ENCODE measurements around the gene PNMT. TPM values are rescaled to one million over a fixed set of nuclear protein-coding genes. Genes with fewer than 3 reads are reported as not detected.

Gene PNMT
- total RNA-seq, 4 donors from 2014 or later = 0.80 to 48.3 (median 1.3) TPM

- H3K9me3 ChIP-seq = no peaks in the 10 kb centered on the region
- no peak for DNase-seq
- H3K4me1 ChIP-seq = peaks cover 17 to 68% (median 44%) of the 10 kb centered on the region in 4 donors
- H3K27me3 ChIP-seq = no peaks in the 10 kb centered on the region
- H3K27ac ChIP-seq = no peak overlapping the region
- intact Hi-C loops (cut with DNase I; ENCODE audit: low total_unique reads) = loop anchor here (10.0 kb wide), 1 partner anchor 115 kb away; no protein-coding TSS in a partner anchor
- H3K4me3 ChIP-seq = no peak overlapping the region
- in situ Hi-C loops (cut with MboI; ENCODE audit: low pct_ligation_motif_present in 1 of 4, low pct_unique_long_range_greater_than_20kb in 1 of 4, low sequenced_read_pairs in 3 of 4) = loop anchor here in 1 of 4 donors (25.0 kb wide), 1 partner anchor 97 kb away; the partner anchor contains the start of genes GRB7 and MIEN1
- TF ChIP-seq POLR2AphosphoS5 (IDR thresholded peaks at IDR 0.05) (no peak), EP300 (IDR thresholded peaks at IDR 0.05; ENCODE audit: low read depth) (no peak), POLR2A (IDR thresholded peaks at IDR 0.05) (no peak)
- TF ChIP-seq, protein P1, sequence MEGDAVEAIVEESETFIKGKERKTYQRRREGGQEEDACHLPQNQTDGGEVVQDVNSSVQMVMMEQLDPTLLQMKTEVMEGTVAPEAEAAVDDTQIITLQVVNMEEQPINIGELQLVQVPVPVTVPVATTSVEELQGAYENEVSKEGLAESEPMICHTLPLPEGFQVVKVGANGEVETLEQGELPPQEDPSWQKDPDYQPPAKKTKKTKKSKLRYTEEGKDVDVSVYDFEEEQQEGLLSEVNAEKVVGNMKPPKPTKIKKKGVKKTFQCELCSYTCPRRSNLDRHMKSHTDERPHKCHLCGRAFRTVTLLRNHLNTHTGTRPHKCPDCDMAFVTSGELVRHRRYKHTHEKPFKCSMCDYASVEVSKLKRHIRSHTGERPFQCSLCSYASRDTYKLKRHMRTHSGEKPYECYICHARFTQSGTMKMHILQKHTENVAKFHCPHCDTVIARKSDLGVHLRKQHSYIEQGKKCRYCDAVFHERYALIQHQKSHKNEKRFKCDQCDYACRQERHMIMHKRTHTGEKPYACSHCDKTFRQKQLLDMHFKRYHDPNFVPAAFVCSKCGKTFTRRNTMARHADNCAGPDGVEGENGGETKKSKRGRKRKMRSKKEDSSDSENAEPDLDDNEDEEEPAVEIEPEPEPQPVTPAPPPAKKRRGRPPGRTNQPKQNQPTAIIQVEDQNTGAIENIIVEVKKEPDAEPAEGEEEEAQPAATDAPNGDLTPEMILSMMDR (IDR thresholded peaks at IDR 0.05) = no peak
- H3K36me3 ChIP-seq = no peaks in the 10 kb centered on the region
- WGBS, 2 donors (ENCODE audit: low coverage in 1 of 2) = 92% methylated on average over 11 of the region's 11 CpGs; no CpG with 5 or more reads in 1 of the 2 donors
Observed at GRCh38 chr17:39639566-39640458, 28.4 kb upstream of the PNMT start.

- H3K4me3 ChIP-seq = no peak overlapping the region
- TF ChIP-seq POLR2AphosphoS5 (IDR thresholded peaks at IDR 0.05) (no peak), POLR2A (IDR thresholded peaks at IDR 0.05) (no peak), EP300 (IDR thresholded peaks at IDR 0.05; ENCODE audit: low read depth) (no peak)
- TF ChIP-seq, protein P1 (IDR thresholded peaks at IDR 0.05) = no peak
- no peak for DNase-seq
- intact Hi-C loops (cut with DNase I; ENCODE audit: low total_unique reads) = no loop called here
- no peaks in the 10 kb centered on the region for H3K27me3 ChIP-seq
- H3K9me3 ChIP-seq = no peaks in the 10 kb centered on the region
- H3K27ac ChIP-seq = no peak overlapping the region
- in situ Hi-C loops (cut with MboI; ENCODE audit: low pct_ligation_motif_present in 1 of 4, low pct_unique_long_range_greater_than_20kb in 1 of 4, low sequenced_read_pairs in 3 of 4) = loop anchor here in 1 of 4 donors (25.0 kb wide), 1 partner anchor 97 kb away; the partner anchor contains the start of genes GRB7 and MIEN1
- H3K4me1 ChIP-seq = peaks cover 16 to 60% (median 42%) of the 10 kb centered on the region in 4 donors
- WGBS, 2 donors (ENCODE audit: low coverage in 1 of 2) = 39% methylated on average over 4 of the region's 4 CpGs; no CpG with 5 or more reads in 1 of the 2 donors
- H3K36me3 ChIP-seq = no peaks in the 10 kb centered on the region
Observed at GRCh38 chr17:39640591-39641031, 27.6 kb upstream of the PNMT start.

DNA sequence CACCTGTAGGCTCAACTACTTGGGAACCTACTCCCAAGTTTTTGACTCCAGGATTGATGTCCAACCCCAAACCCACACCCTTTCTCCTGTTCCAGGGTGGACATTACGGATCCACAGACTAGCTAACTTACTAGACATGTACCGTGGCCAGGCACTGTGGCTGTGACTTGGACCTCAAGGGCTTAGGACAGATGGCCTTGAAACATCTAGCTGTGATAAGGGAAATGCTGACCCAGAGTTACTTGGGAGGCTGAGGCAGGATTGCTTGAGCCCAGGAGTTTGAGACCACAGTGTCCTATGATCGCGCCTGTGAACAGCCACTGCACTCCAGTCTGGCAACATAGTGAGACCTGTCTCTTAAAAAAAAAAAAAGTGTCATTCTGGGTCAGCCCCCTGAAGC is 27.2 kb upstream of the PNMT start:
- no peak for DNase-seq
- WGBS, 2 donors (ENCODE audit: low coverage in 1 of 2) = 91% methylated on average over 4 of the region's 4 CpGs; no CpG with 5 or more reads in 1 of the 2 donors
- Histone ChIP-seq H3K27ac (no peak overlapping the region), H3K27me3 (no peaks in the 10 kb centered on the region), H3K36me3 (no peaks in the 10 kb centered on the region), H3K4me3 (no peak overlapping the region), H3K4me1 (peaks cover 16 to 55% (median 38%) of the 10 kb centered on the region in 4 donors), H3K9me3 (no peaks in the 10 kb centered on the region)
- TF ChIP-seq POLR2AphosphoS5 (IDR thresholded peaks at IDR 0.05) (no peak), EP300 (IDR thresholded peaks at IDR 0.05; ENCODE audit: low read depth) (no peak), POLR2A (IDR thresholded peaks at IDR 0.05) (no peak)
- TF ChIP-seq, protein P1 (IDR thresholded peaks at IDR 0.05) = no peak
- intact Hi-C loops (cut with DNase I; ENCODE audit: low total_unique reads) (no loop called here), in situ Hi-C loops (cut with MboI; ENCODE audit: low pct_ligation_motif_present in 1 of 4, low pct_unique_long_range_greater_than_20kb in 1 of 4, low sequenced_read_pairs in 3 of 4) (loop anchor here in 1 of 4 donors (25.0 kb wide), 1 partner anchor 96 kb away; the partner anchor contains the start of genes GRB7 and MIEN1)

- TF ChIP-seq POLR2A (IDR thresholded peaks at IDR 0.05) (no peak), EP300 (IDR thresholded peaks at IDR 0.05; ENCODE audit: low read depth) (no peak), POLR2AphosphoS5 (IDR thresholded peaks at IDR 0.05) (no peak)
- TF ChIP-seq, protein P1 (IDR thresholded peaks at IDR 0.05) = no peak
- DNase-seq = no peak
- peaks cover 11 to 48% (median 31%) of the 10 kb centered on the region in 4 donors for H3K4me1 ChIP-seq
- H3K9me3 ChIP-seq = no peaks in the 10 kb centered on the region
- no peak overlapping the region for H3K27ac ChIP-seq
- H3K27me3 ChIP-seq = no peaks in the 10 kb centered on the region
- no peaks in the 10 kb centered on the region for H3K36me3 ChIP-seq
- intact Hi-C loops (cut with DNase I; ENCODE audit: low total_unique reads) = no loop called here
- WGBS, 2 donors (ENCODE audit: low coverage in 1 of 2) = 73% methylated on average over 7 of the region's 7 CpGs; no CpG with 5 or more reads in 1 of the 2 donors
- H3K4me3 ChIP-seq = no peak overlapping the region
- in situ Hi-C loops (cut with MboI; ENCODE audit: low pct_ligation_motif_present in 1 of 4, low pct_unique_long_range_greater_than_20kb in 1 of 4, low sequenced_read_pairs in 3 of 4) = loop anchor here in 1 of 4 donors (25.0 kb wide), 1 partner anchor 95 kb away; the partner anchor contains the start of genes GRB7 and MIEN1
Observed at GRCh38 chr17:39641883-39642282, 26.4 kb upstream of the PNMT start.

Data from transverse colon (tissue), 4 donors.